Sigmoid colon (tissue), 7 donors: ENCODE data around the gene ANKRD6. TPM values are rescaled to one million over a fixed set of nuclear protein-coding genes. Genes with fewer than 3 reads are reported as not detected.

Experiments used
- DNase-seq: peaks from one replicate; pipeline ENCODE4 v3.0.0-alpha.2; 2019
- H3K27ac ChIP-seq, 4 donors: fragments of 200-600 bp; sonication (generic); one replicate each; pipeline ENCODE4 v1.5.1; 2016 to 2019; ENCODE audit warnings: mild to moderate bottlenecking in 1 of 4
- H3K27me3 ChIP-seq, 3 donors: fragments of 200-600 bp; sonication (generic); one replicate each; pipeline ENCODE4 v1.5.1; 2019; ENCODE audit warnings: mild to moderate bottlenecking in 1 of 3
- H3K36me3 ChIP-seq, 4 donors: fragments of 200-600 bp; sonication (generic); one replicate each; pipeline ENCODE4 v1.5.1; 2016 to 2019
- H3K4me1 ChIP-seq, 4 donors: fragments of 200-600 bp; sonication (generic); one replicate each; pipeline ENCODE4 v1.5.1; 2017 to 2019
- H3K4me3 ChIP-seq, 4 donors: fragments of 200-600 bp; sonication (generic); one replicate each; pipeline ENCODE4 v1.5.1; 2017 to 2019; ENCODE audit warnings: mild to moderate bottlenecking in 2 of 4, moderate library complexity in 1 of 4
- H3K9me3 ChIP-seq, 4 donors: fragments of 200-600 bp in 3 of 4; sonication (generic) in 3 of 4; one replicate each; pipeline versions ENCODE4 v1.5.1 to v1.6.1; 2013 to 2019
- CTCF ChIP-seq, 4 experiments: fragments of 450-650 bp in 3 of 4; fragments of 200-600 bp in 1 of 4; IDR thresholded peaks; one replicate each; pipeline ENCODE4 v1.5.1; 2016 to 2019; ENCODE audit warnings: antibody characterized with exemption in 4 of 4, mild to moderate bottlenecking in 3 of 4, moderate library complexity in 2 of 4
- EP300 ChIP-seq, 4 donors: sonication (generic); formaldehyde crosslinking; IDR thresholded peaks; one replicate each; pipeline ENCODE4 v1.6.1; 2017; ENCODE audit warnings: antibody characterized with exemption in 4 of 4
- POLR2A ChIP-seq, 2 donors: fragments of 450-650 bp; IDR thresholded peaks; one replicate each; pipeline ENCODE4 v1.6.1; 2016; ENCODE audit warnings: antibody characterized with exemption in 2 of 2, mild to moderate bottlenecking in 2 of 2, moderate library complexity in 2 of 2
- POLR2AphosphoS5 ChIP-seq, 4 donors: sonication (generic); formaldehyde crosslinking; IDR thresholded peaks; one replicate each; pipeline ENCODE4 v1.6.1; 2017; ENCODE audit warnings: antibody characterized with exemption in 4 of 4
- WGBS, 2 donors: extraction: QIAGEN DNeasy Blood & Tissue Kit; methylation state at CpG; one replicate each; pipeline ENCODE4 v1.1.7; 2013; 5-methylcytosine and 5-hydroxymethylcytosine counted together
- intact Hi-C: fragments of 100-400 bp; cut with DNase I; formaldehyde crosslinking; loops from one replicate; pipeline ENCODE4 v1.15.1; 2023
- polyA plus RNA-seq, 3 donors: library from polyadenylated mRNA; stranded (reverse); fragments of 200-250 nt; gene quantifications; one replicate each; pipeline ENCODE4 v1.2.3, GENCODE V29; 2013
- total RNA-seq, 4 donors: library from RNA; depleted of rRNA; stranded (reverse); fragments of >200 nt; gene quantifications; one replicate each; pipeline ENCODE4 v1.1.0, GENCODE V29; 2016
- donor health status: healthy with polysubstance abuse.
- donor health status: Bipolar disorder and iron deficiency.
- donor health status: healthy.

The ANKRD6 gene
- total and polyA plus RNA-seq, 7 donors, result 1.7 to 21.6 (median 8.0) TPM

- Histone ChIP-seq H3K4me3 (no peak overlapping the region), H3K9me3 (no peaks in the 10 kb centered on the region), H3K27me3 (no peaks in the 10 kb centered on the region), H3K27ac (no peak overlapping the region), H3K4me1 (peaks cover 0 to 18% (median 16%) of the 10 kb centered on the region in 4 donors), H3K36me3 (no peaks in the 10 kb centered on the region)
- no peak for DNase-seq
- TF ChIP-seq EP300 (IDR thresholded peaks at IDR 0.05), result no peak
- TF ChIP-seq POLR2A (IDR thresholded peaks at IDR 0.05), result no peak
- no peak for TF ChIP-seq CTCF (IDR thresholded peaks at IDR 0.05)
- 79 to 82% methylated on average over 6 of the region's 6 CpGs for WGBS, 2 donors
- intact Hi-C loops, result no loop called here
Measured at GRCh38 chr6:89567630-89568390, 134.9 kb downstream of the ANKRD6 start.

DNA sequence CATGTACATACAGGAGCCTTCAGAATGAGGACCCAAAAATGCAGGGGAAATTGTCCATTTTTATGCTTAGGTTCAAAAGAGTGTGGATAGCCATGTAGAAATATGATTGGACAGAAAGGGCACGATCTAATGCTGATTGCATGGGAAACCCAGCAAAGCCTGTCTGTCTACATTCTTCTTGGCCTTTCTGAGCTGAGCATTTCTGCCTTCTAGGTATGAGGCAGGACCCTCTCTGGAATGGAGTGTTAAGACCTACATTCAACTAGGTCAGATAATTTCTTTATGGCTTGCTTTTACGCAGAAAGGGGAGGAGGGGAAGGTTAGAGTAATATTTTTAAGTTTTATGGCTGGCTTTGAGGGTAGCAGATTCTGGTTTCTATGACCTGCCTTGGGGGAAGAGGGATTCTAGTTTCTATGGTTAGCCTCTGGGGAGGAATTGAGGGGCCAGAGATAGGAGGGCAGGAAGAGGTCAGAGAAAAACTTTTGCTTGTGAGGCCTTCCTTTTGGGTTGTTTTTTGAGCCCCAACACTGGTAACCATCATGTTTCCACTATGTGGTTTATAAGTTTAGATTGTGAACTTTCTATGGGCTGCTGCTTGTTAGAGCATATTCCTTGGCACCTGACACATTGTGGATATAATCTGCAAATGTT is 142.1 kb downstream of the ANKRD6 start:
- H3K27me3 ChIP-seq, result no peaks in the 10 kb centered on the region
- no peak for DNase-seq
- no peaks in the 10 kb centered on the region for H3K4me1 ChIP-seq
- no peak overlapping the region for H3K27ac ChIP-seq
- WGBS, 2 donors, result 61 to 75% methylated on average over 2 of the region's 2 CpGs
- H3K4me3 ChIP-seq, result no peak overlapping the region
- intact Hi-C loops, result no loop called here
- TF ChIP-seq POLR2AphosphoS5 (IDR thresholded peaks at IDR 0.05) (no peak), EP300 (IDR thresholded peaks at IDR 0.05) (no peak), CTCF (IDR thresholded peaks at IDR 0.05) (no peak), POLR2A (IDR thresholded peaks at IDR 0.05) (no peak)
- H3K36me3 ChIP-seq, result no peaks in the 10 kb centered on the region
- no peaks in the 10 kb centered on the region for H3K9me3 ChIP-seq

DNA sequence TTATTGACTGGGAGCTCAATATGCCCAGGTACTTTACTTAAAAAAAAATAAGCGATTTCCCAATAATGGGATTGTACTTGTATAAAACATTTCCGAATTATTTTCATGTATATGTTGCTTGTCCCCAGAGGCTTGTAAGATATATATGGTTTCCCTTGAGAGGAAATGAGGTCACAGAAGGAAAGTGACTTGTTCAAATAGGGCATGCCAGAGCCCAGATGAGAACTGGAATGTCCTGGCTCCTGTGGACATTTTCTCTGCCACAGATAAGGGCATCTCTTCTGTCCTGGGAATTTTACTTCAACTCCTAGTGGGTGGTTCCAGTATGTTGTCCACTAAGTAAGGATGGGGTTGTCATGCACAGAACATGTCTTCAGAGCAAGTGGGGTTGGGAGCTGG is 142.6 kb downstream of the ANKRD6 start:
- intact Hi-C loops, result no loop called here
- DNase-seq, result no peak
- H3K9me3 ChIP-seq, result no peaks in the 10 kb centered on the region
- TF ChIP-seq POLR2A (IDR thresholded peaks at IDR 0.05), result no peak
- TF ChIP-seq EP300 (IDR thresholded peaks at IDR 0.05), result no peak
- TF ChIP-seq CTCF (IDR thresholded peaks at IDR 0.05), result no peak
- TF ChIP-seq POLR2AphosphoS5 (IDR thresholded peaks at IDR 0.05), result no peak
- H3K27ac ChIP-seq, result no peak overlapping the region
- no peaks in the 10 kb centered on the region for H3K36me3 ChIP-seq
- no peak overlapping the region for H3K4me3 ChIP-seq
- H3K27me3 ChIP-seq, result no peaks in the 10 kb centered on the region
- no peaks in the 10 kb centered on the region for H3K4me1 ChIP-seq
- WGBS, 2 donors, result 85 to 90% methylated on average over 2 of the region's 2 CpGs

DNA sequence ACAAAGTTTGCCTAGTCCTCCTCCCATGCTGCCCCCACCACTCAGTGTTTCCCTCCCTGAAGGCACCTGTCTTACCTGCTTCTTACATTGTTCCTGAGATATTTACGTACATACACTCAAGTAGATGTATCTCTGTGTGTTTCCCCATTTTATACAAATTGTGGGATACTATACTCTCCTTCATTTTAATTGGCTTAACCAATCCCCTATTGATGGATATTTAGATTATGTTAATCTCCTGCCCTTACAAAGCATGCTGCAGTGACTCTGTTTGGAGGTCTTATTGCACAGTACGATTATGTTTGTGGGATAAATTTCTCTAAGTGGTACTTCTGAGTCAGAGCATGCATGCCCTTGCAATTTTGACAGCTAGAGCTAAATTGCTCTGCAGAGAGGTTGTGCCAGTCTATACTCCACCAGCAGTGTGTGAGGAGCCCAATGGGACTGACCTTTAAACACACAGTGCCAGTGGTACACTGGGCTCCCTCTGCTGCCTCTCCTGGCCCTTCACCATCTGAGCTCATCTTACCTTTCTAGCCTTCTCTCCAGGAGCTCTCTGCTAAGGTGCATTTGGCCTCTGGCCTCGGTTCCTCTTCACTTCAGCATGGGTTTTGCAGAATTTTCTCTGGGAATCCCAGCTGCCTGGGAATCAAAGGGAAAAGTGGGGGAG is 148.2 kb downstream of the ANKRD6 start:
- Histone ChIP-seq H3K27me3 (no peaks in the 10 kb centered on the region), H3K9me3 (no peaks in the 10 kb centered on the region), H3K4me3 (no peak overlapping the region), H3K36me3 (no peaks in the 10 kb centered on the region), H3K4me1 (no peaks in the 10 kb centered on the region), H3K27ac (no peak overlapping the region)
- TF ChIP-seq EP300 (IDR thresholded peaks at IDR 0.05) (no peak), CTCF (IDR thresholded peaks at IDR 0.05) (no peak), POLR2AphosphoS5 (IDR thresholded peaks at IDR 0.05) (no peak), POLR2A (IDR thresholded peaks at IDR 0.05) (no peak)
- DNase-seq, result no peak
- intact Hi-C loops, result no loop called here
- 80 to 87% methylated on average over 3 of the region's 3 CpGs for WGBS, 2 donors
